ENCODE results near the gene VPS25.
"Not testable (repeated sequence)": the region's sequence is repeated elsewhere in the genome, so short reads cannot be mapped to it uniquely, and the experiment has no call there.

The VPS25 gene

DNA sequence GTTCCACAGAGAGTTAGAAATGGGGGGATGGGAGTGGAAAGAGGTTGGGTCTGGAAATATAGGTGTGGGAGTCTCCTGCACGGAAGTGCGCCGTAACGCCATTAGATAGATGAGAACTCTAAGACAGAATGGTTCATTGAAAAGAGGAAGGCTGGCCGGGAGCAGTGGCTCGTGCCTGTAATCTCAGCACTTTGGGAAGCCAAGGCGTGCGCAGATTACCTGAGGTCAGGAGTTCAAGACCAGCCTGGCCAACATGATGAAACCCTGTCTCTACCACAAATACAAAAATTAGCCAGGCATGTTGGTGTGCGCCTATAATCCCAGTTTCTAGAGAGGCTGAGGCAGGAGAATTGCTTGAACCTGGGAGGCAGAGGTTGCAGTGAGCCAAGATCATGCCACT, 5.2 kb upstream of the VPS25 start:
- not testable (repeated sequence) for DNase-seq (ENCODE audit: low read depth)

DNA sequence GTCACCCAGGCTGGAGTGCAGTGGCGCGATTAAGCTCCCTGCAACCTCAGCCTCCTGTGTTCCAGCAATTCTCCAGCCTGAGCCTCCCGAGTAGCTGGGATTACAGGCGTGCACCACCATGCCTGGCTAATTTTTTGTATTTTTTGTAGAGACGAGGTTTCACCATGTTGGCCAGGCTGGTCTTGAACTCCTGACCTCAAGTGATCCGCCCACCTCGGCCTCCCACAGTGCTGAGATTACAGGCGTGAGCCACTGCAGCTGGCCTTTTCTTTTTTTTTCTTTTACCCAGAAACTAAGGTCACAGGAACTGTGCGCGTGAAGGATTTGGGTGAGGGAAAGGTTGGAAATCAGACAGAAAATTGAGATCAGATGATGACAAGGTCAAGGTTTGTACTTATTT, 3.3 kb upstream of the VPS25 start:
- DNase-seq (ENCODE audit: low read depth) = not testable (repeated sequence)

DNA sequence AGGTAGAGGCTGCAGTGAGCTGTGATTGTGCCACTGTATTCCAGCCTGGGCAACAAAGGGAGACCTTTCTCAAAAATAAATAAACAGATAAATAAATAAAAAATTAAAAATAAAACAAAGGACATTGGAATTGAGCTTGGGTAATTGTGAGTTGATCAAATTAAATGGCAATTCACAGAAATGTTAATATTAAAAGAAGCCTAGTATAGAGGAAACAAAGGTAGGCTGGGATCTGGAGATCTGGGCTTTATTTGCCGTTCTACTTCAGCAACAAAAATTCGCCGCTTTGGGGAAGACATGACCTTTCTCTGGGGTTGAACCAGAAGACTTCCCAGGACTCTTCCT, 332 bp upstream of the VPS25 start:
- DNase-seq (ENCODE audit: low read depth) = no peak

GRCh38 chr17:42774066-42774745, 957 bp downstream of the VPS25 start:
- DNase-seq (ENCODE audit: low read depth) = no peak

GRCh38 chr17:42775534-42776098, 2.4 kb downstream of the VPS25 start:
- no peak for DNase-seq (ENCODE audit: low read depth)

DNA sequence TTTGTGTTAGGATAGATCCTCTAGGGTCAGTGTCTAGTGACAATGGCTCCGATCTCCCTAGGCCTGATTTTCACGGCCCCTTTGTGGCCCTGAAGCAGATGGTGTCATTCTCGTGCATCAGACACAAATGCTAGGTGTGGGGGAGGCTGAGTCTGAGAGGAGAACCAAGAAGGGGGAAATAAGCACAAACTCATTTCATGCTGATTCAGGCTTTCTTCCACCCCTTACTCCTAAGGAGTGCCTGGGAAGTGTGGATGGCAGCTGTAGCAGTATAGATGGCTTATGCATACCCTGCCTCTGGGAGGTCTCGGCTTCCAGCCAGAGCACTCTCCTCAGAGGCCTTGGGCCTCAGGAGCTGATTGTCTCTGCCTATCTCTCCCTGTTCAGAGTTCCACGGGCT, 5.3 kb downstream of the VPS25 start:
- DNase-seq (ENCODE audit: low read depth) = no peak

DNA sequence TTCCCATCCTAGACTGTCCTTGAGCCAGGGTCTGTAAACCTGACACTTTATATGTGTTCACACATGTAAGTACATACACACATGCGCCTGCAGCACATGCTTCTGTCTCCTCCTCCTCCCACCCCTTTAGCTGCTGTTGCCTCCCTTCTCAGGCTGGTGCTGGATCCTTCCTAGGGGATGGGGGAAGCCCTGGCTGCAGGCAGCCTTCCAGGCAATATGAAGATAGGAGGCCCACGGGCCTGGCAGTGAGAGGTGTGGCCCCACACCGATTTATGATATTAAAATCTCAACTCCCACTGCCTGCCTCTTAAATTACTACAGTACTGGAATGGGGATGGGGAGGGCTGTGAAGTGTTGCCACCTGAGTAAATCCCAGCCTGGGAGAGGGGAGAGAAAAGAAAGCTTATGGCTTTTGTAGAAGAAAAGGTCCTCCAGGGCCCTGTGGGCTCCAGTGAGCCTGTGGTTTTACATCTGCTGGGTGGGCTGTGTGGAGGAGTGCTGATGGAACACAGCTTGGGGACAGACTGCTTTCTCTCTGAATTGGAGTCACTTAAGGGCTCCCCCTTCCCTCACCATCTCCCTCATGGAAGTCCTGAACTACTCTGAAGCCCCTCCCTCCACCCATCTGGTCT, 6.2 kb downstream of the VPS25 start:
- DNase-seq (ENCODE audit: low read depth) = no peak

DNA sequence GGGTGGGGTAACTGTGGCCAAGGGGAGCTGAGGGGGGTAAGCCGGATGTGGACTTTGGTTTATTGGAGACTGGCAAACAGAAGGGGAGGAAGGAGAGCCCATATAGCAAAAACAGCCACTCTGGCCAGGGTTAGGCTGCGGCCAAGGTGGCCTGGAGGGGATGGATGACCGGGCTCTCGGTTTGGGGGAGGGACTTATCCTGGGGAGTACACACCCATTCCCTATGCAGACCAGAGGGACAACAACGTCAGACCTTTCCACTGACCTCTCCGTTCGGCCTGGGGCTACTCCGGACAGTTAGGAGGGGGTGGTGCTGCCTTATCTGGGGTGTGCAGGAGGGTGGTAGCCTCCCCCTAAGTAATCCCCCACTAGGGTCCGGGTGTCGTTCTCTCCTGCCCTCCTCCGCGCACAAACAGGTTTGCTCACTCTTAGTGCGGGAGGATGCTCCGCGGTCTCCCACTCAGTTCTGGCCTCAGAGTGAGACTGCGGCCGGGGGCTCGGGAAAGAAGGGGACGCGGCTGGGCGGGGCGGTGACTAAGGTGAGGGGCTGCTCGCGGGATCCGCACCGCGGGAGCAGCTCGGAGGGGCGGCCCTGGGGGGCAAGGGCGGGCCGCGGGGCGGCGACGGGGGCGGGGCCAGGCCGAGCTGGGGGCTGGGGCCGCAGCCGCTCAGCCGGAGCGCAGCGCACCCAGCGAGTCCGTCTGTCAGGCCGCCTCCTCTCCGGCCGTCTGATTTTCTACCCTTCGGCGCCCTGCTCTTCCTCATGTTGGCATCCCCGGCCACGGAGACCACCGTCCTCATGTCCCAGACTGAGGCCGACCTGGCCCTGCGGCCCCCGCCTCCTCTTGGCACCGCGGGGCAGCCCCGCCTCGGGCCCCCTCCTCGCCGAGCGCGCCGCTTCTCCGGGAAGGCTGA, 6.9 kb downstream of the VPS25 start, which contains the start of gene WNK4:
Gene WNK4, plus strand, starts transcription at position 675 of the 915 bp plus-strand sequence. Its CDS starts 89 bp downstream, at position 764.
- no peak for DNase-seq (ENCODE audit: low read depth)

DNA sequence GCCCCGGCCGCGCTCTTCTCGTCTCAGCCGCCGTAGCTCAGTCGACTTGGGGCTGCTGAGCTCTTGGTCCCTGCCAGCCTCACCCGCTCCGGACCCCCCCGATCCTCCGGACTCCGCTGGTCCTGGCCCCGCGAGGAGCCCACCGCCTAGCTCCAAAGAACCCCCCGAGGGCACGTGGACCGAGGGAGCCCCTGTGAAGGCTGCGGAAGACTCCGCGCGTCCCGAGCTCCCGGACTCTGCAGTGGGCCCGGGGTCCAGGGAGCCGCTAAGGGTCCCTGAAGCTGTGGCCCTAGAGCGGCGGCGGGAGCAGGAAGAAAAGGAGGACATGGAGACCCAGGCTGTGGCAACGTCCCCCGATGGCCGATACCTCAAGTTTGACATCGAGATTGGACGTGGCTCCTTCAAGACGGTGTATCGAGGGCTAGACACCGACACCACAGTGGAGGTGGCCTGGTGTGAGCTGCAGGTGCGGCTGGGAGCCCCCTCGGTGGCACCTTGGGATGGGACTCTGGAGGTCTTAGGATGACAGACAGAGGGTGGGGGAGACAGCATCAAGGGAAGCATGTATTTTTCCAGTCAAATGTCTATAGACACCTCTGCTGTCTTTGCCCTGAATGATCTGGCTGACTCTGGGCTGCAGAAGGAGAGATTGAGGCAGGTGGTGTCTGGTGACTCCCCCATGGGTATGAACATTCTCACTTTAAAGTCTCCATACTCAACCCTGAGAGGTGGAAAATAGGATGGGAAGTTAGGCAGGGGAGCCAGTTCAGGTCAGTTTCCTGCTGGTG, 7.8 kb downstream of the VPS25 start:
- no peak for DNase-seq (ENCODE audit: low read depth)

GRCh38 chr17:42781639-42782165, 8.5 kb downstream of the VPS25 start:
- no peak for DNase-seq (ENCODE audit: low read depth)

- no peak for DNase-seq (ENCODE audit: low read depth)
These were observed 9.2 kb downstream of the VPS25 start for GRCh38 chr17:42782166-42783061.

DNA sequence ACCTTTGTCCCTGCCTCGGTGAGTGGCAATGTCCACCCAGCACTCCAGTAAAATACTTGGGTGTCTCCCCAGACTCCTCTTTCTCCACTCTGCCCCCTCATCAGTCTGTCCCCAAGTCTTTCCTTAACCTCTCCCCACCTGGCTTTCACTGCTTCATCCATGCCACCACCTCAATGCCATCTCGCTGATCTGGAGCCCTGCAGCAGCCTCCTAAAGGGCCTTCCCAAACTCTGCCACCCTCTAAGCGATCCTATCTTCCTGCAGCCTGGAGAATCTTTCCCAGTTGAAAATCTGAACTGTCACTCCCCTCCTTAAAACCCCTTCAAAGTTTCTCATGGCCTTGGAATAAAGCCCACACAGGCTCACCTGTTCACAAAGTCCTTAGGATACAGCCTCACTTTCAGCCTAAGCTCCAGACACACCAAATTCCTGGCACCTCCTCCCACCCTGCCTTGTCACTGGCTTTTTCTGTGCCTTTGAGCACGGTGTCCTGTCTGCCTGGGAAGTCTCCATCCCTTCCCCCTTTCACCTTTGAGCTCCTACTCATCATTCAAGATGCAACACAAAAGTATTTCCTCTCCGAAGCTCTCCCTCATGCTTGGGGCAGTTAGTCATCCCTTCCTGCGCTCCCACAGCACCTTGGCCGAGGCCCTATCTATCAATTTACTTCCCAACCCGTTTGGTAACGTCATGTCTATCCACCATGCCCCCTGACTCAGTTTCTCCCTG, 10.0 kb downstream of the VPS25 start:
- DNase-seq (ENCODE audit: low read depth) = no peak

DNA sequence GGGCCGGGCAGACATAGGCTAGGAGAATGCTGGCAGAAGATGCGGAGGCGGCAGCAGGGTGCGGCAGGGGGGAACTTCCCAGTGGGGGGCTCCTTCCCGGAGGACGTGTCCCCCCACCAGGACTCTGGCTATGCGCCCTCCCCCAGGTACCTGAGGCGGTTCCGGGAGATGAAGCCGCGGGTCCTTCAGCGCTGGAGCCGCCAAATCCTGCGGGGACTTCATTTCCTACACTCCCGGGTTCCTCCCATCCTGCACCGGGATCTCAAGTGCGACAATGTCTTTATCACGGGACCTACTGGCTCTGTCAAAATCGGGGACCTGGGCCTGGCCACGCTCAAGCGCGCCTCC, 10.5 kb downstream of the VPS25 start:
- no peak for DNase-seq (ENCODE audit: low read depth)

GRCh38 chr17:42784409-42784808, 11.2 kb downstream of the VPS25 start:
- DNase-seq (ENCODE audit: low read depth) = no peak

DNA sequence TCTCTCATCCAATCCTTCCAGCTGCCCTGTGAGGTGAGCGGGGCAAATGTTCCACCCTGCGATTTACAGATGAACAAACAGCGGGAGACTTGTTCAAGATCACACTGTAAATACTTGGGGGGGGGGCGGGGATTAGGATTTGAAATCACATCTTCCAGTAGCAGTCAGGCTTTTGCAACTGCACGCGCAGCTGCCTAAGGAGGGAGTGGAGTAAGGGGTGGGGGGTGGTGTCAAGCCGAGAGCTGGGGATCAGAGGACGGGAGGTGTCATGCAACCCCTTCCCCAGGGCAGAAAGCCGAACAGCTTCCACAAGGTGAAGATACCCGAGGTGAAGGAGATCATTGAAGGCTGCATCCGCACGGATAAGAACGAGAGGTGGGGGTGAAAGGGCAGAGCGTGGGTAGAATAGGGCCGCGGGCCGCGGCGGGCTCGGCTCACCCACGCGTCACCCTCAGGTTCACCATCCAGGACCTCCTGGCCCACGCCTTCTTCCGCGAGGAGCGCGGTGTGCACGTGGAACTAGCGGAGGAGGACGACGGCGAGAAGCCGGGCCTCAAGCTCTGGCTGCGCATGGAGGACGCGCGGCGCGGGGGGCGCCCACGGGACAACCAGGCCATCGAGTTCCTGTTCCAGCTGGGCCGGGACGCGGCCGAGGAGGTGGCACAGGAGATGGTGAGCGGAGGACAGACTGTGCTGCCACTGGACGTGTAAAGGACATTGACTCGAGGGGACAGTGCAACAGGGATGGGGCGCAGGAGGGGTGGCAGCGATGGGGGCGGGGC, 11.8 kb downstream of the VPS25 start:
- DNase-seq (ENCODE audit: low read depth) = no peak

DNA sequence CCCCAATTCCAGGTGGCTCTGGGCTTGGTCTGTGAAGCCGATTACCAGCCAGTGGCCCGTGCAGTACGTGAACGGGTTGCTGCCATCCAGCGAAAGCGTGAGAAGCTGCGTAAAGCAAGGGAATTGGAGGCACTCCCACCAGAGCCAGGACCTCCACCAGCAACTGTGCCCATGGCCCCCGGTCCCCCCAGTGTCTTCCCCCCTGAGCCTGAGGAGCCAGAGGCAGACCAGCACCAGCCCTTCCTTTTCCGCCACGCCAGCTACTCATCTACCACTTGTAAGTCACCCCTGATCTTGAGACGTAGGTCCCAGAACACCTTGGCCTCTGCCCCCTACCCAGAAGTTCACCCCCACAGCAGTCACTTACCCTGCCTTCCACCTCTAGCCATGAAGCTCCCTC, 14.0 kb downstream of the VPS25 start:
- DNase-seq (ENCODE audit: low read depth) = no peak

DNA sequence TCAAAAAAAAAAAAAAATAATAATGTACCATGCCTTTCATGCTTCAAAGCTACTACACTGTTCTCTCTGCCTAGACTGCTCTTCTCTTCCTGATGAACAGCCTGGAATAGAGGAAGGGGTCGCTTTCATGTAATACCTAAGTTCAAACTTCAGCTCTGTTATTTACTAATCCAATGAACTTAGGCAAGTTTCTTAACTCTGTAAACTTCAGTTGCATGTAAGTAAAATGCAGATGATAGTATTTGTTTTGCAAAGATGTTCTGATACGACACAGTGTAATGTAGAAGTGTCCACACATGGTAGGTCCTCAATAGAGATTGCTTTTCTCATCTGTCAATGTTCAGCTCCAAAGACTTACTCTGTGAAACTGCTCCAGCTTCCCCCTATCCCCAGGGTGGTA, 18.7 kb downstream of the VPS25 start:
- DNase-seq (ENCODE audit: low read depth) = no peak

DNA sequence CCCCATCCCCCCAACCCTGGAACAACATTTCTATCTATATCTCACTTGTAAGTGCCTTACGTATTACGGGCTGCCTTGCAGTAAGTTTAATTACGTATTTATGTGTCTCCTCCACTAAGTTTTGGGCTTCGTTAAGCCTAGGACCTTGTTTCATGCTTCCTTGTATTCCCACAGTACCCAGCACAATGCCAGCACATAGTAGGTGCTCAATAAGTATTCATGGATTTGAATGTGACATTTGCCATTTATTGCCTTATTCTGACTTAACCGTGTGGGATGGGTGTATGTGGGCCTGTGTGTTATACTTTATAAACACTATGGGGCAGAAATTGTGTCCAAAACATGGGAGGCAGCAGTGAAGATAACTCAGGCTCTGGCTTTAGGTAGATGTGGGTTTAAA, 19.3 kb downstream of the VPS25 start:
- no peak for DNase-seq (ENCODE audit: low read depth)

- no peak for DNase-seq (ENCODE audit: low read depth)
These were observed 21.8 kb downstream of the VPS25 start for GRCh38 chr17:42795061-42795460.

Measured in stimulated activated CD8-positive, alpha-beta memory T cell treated with anti-CD3 and anti-CD28 coated beads, Interleukin-7, amount 100 ng/mL, for 24 hours (primary cell).